K562 (cell line): ENCODE results near the gene MVK.

Experiments
- GABPA ChIP-seq: fragments of 200-800 bp; sonication (Bioruptor generic); conservative IDR thresholded peaks from 2 replicates; pipeline ENCODE4 v1.6.1; 2016; ENCODE audit warnings: low read depth, missing genetic modification characterization, missing compliant biosample characterization
- HNRNPL ChIP-seq: fragments of 200-400 bp; formaldehyde crosslinking; IDR thresholded peaks from 2 replicates; pipeline ENCODE4 v1.6.1; 2017; ENCODE audit warnings: low read depth, mild to moderate bottlenecking, low read length
- MTF1 ChIP-seq: fragments of 250-450 bp; sonication (Bioruptor Pico); IDR thresholded peaks from 2 replicates; pipeline ENCODE4 v1.9.0; 2021; ENCODE audit warnings: moderate library complexity, mild to moderate bottlenecking, inconsistent platforms, borderline replicate concordance
- MYC ChIP-seq, 2 experiments: fragments of 250-450 bp in 1 of 2; sonication (Bioruptor Pico) in 1 of 2; IDR thresholded peaks; 2 replicates each; pipeline versions ENCODE4 v1.5.1 to v1.6.1; 2012 to 2021; ENCODE audit warnings: low read depth in 2 of 2, borderline replicate concordance in 1 of 2, improper control_type of control experiment in 1 of 2, low read length in 1 of 2, mild to moderate bottlenecking in 1 of 2, moderate library complexity in 1 of 2
- PRPF4 ChIP-seq: fragments of 200-400 bp; formaldehyde crosslinking; IDR thresholded peaks from one replicate; pipeline ENCODE4 v1.6.1; 2017; ENCODE audit warnings: low read length, low read depth, mild to moderate bottlenecking; ENCODE audit not compliant: insufficient read depth, poor library complexity, severe bottlenecking
- PTBP1 ChIP-seq: fragments of 200-400 bp; formaldehyde crosslinking; IDR thresholded peaks from 2 replicates; pipeline ENCODE4 v1.6.1; 2017; ENCODE audit warnings: low read depth, low read length
- SREBF1 ChIP-seq: fragments of 150-350 bp; IDR thresholded peaks from 2 replicates; pipeline ENCODE4 v1.6.1; 2014; ENCODE audit warnings: antibody characterized with exemption, low read depth, low read length, borderline replicate concordance
- TCF7L2 ChIP-seq: fragments of 150-350 bp; IDR thresholded peaks from 2 replicates; pipeline ENCODE4 v1.6.1; 2016; ENCODE audit warnings: low read depth, mild to moderate bottlenecking, low read length, moderate library complexity
- ZBTB1 ChIP-seq: sonication (generic); formaldehyde crosslinking; IDR thresholded peaks from 2 replicates; pipeline ENCODE4 v1.8.1; 2023; ENCODE audit warnings: missing genetic modification reagents, low read depth, mild to moderate bottlenecking, borderline replicate concordance
- ZNF121 ChIP-seq: sonication (generic); formaldehyde crosslinking; conservative IDR thresholded peaks from 2 replicates; pipeline ENCODE4 v1.8.0; 2022; ENCODE audit warnings: missing genetic modification reagents
- TF ChIP-seq, protein P1 (sequence below), 3 experiments: IDR thresholded peaks in 2 of 3; conservative IDR thresholded peaks in 1 of 3; 2 replicates each; pipeline ENCODE4 v1.5.1; 2011 to 2012; ENCODE audit warnings: low read length in 3 of 3, mild to moderate bottlenecking in 3 of 3, control low read depth in 2 of 3, improper control_type of control experiment in 1 of 3, inconsistent platforms in 1 of 3, low read depth in 1 of 3, mixed read lengths in 1 of 3, moderate library complexity in 1 of 3; ENCODE audit not compliant: insufficient read depth in 2 of 3
- TF ChIP-seq, protein P2 (sequence below): sonication (generic); formaldehyde crosslinking; IDR thresholded peaks from 2 replicates; pipeline ENCODE4 v1.8.1; 2023; ENCODE audit warnings: mild to moderate bottlenecking, missing genetic modification reagents
- TF ChIP-seq, protein P3 (sequence below): sonication (generic); formaldehyde crosslinking; IDR thresholded peaks from 2 replicates; pipeline ENCODE4 v1.8.0; 2022; ENCODE audit warnings: mild to moderate bottlenecking, low read depth, missing genetic modification reagents
- TF ChIP-seq, protein P4 (sequence below), 2 experiments: fragments of 450-650 bp in 1 of 2; IDR thresholded peaks; 2 replicates each; pipeline ENCODE4 v1.6.1; 2011 to 2017; ENCODE audit warnings: low read depth in 2 of 2, antibody characterized with exemption in 1 of 2, borderline replicate concordance in 1 of 2, low read length in 1 of 2, mild to moderate bottlenecking in 1 of 2, mixed read lengths in 1 of 2; ENCODE audit not compliant: control insufficient read depth in 1 of 2

DNA sequence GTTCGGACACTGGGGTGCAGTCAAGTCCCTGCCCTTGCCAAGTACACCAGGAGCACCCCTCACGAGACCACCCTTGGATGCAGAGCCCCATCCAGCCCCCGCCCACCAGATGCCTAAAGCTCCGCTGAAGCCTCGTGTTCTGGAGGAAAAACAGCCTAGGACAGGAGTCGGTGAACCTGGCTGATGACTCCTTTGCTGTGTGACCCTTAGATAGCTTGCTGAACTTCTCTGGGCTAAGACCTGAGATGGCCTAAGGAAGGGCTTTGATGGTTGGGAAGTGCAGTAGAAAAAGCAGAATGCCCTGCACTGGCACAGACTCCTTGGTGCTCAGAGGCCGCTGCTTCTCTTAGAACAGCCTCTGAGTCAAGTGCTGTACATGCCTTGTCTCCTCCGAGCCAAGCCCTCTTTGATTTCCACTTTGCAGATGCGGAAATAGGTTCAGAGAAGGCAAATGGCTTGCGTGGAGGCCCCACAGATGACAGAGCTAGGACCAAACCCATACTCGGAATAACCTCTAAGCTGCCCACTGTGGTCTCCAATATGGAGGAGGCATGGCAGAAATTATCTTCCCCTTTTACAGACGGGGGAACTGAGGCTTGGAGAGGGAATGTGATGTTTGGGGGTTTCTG lies 52.3 kb downstream of the MVK start:
- TF ChIP-seq ZNF121 (no peak), ZBTB1 (CRISPR knock-in tag) (no peak), MTF1 (CRISPR knock-in tag) (no peak), GABPA (tag) (no peak), TCF7L2 (no peak), PTBP1 (no peak), PRPF4 (no peak), MYC (IDR thresholded peaks at IDR 0.05; ENCODE audit: low read depth, low read length) (no peak), MYC (CRISPR knock-in tag; IDR thresholded peaks at IDR 0.05; ENCODE audit: borderline replicate concordance, low read depth) (no peak), SREBF1 (no peak), HNRNPL (no peak)
- TF ChIP-seq, protein P1, sequence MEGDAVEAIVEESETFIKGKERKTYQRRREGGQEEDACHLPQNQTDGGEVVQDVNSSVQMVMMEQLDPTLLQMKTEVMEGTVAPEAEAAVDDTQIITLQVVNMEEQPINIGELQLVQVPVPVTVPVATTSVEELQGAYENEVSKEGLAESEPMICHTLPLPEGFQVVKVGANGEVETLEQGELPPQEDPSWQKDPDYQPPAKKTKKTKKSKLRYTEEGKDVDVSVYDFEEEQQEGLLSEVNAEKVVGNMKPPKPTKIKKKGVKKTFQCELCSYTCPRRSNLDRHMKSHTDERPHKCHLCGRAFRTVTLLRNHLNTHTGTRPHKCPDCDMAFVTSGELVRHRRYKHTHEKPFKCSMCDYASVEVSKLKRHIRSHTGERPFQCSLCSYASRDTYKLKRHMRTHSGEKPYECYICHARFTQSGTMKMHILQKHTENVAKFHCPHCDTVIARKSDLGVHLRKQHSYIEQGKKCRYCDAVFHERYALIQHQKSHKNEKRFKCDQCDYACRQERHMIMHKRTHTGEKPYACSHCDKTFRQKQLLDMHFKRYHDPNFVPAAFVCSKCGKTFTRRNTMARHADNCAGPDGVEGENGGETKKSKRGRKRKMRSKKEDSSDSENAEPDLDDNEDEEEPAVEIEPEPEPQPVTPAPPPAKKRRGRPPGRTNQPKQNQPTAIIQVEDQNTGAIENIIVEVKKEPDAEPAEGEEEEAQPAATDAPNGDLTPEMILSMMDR (IDR thresholded peaks at IDR 0.05 in 2 of 3, conservative IDR thresholded peaks at IDR 0.05 in 1 of 3; ENCODE audit: insufficient read depth in 2 of 3, low read depth in 1 of 3, low read length in 3 of 3) = no peak
- TF ChIP-seq, protein P2, sequence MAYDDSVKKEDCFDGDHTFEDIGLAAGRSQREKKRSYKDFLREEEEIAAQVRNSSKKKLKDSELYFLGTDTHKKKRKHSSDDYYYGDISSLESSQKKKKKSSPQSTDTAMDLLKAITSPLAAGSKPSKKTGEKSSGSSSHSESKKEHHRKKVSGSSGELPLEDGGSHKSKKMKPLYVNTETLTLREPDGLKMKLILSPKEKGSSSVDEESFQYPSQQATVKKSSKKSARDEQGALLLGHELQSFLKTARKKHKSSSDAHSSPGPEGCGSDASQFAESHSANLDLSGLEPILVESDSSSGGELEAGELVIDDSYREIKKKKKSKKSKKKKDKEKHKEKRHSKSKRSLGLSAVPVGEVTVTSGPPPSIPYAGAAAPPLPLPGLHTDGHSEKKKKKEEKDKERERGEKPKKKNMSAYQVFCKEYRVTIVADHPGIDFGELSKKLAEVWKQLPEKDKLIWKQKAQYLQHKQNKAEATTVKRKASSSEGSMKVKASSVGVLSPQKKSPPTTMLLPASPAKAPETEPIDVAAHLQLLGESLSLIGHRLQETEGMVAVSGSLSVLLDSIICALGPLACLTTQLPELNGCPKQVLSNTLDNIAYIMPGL = no peak
- TF ChIP-seq, protein P3, sequence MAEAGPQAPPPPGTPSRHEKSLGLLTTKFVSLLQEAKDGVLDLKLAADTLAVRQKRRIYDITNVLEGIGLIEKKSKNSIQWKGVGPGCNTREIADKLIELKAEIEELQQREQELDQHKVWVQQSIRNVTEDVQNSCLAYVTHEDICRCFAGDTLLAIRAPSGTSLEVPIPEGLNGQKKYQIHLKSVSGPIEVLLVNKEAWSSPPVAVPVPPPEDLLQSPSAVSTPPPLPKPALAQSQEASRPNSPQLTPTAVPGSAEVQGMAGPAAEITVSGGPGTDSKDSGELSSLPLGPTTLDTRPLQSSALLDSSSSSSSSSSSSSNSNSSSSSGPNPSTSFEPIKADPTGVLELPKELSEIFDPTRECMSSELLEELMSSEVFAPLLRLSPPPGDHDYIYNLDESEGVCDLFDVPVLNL = no peak
- TF ChIP-seq, protein P4, sequence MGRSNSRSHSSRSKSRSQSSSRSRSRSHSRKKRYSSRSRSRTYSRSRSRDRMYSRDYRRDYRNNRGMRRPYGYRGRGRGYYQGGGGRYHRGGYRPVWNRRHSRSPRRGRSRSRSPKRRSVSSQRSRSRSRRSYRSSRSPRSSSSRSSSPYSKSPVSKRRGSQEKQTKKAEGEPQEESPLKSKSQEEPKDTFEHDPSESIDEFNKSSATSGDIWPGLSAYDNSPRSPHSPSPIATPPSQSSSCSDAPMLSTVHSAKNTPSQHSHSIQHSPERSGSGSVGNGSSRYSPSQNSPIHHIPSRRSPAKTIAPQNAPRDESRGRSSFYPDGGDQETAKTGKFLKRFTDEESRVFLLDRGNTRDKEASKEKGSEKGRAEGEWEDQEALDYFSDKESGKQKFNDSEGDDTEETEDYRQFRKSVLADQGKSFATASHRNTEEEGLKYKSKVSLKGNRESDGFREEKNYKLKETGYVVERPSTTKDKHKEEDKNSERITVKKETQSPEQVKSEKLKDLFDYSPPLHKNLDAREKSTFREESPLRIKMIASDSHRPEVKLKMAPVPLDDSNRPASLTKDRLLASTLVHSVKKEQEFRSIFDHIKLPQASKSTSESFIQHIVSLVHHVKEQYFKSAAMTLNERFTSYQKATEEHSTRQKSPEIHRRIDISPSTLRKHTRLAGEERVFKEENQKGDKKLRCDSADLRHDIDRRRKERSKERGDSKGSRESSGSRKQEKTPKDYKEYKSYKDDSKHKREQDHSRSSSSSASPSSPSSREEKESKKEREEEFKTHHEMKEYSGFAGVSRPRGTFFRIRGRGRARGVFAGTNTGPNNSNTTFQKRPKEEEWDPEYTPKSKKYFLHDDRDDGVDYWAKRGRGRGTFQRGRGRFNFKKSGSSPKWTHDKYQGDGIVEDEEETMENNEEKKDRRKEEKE (IDR thresholded peaks at IDR 0.05; ENCODE audit: borderline replicate concordance in 1 of 2, control insufficient read depth in 1 of 2, low read depth in 2 of 2, low read length in 1 of 2) = no peak
